ENCODE measurements around the gene C5AR2.
"Not testable (repeated sequence)": the region's sequence is repeated elsewhere in the genome, so short reads cannot be mapped to it uniquely, and the experiment has no call there.

Gene C5AR2

GRCh38 chr19:47387623-47388022 lies 55.6 kb downstream of the C5AR2 start:
- not testable (repeated sequence) for DNase-seq (ENCODE audit: low spot score)

DNA sequence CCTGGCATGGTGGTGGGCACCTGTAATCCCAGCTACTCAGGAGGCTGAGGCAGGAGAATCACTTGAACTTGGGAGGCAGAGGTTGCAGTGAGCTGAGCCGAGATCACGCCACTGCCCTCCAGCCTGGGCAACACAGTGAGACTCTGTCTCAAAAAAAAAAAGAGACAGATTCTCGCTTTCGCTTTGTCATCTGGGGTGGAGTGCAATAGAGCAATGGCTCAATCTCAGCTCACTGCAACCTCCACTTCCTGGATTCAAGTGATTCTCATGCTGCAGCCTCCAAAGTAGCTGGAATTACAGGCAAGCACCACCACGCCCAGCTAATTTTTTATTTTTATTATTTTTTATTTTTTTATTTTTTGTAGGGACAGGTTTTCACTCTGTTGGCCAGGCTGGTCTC lies 56.7 kb downstream of the C5AR2 start:
- not testable (repeated sequence) for DNase-seq (ENCODE audit: low spot score)

- no peak for DNase-seq (ENCODE audit: low spot score)
Observed at GRCh38 chr19:47389150-47389556, 57.2 kb downstream of the C5AR2 start.

DNA sequence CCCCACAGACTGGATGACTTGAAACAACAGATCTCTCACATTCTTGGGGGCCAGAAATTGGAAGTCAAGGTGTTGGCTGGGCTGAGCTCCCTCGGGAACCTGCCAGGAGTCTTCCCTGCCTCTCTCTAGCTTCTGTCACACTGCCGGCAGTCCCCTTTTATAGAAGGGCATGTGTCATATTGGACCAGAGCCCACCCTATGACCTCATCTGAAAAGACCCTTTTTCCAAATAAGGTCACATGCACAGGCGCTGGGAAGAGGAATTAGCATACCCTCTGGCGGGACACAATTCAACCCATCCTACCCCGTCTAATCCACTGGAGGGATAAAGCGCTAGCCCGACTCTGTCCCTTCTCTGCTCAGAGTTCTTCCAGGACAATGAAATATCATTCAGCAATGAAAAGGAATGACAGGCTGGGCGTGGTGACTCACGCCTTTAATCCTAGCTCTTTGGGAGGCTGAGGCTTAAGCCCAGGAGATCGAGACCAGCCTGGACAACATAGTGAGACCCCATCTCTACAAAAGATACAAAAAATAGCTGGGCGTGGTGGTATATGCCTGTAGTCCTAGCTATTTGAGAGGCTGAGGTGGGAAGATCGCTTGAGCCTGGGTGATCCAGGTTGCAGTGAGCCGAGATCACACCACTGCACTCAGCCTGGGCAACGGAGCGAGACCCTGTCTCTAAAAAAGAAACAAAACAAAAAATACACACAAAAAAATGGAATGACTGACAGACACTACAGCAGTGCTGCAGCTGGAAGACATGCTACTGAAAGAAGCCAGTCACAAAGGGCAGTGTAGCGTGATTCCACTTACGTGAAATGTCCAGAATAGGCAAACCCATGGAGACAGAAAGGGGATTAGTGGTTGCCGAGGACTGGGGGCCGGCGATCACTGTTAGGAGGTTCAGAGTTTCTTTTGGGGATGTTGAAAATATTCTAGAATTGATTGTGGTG lies 58.8 kb downstream of the C5AR2 start:
- DNase-seq (ENCODE audit: low spot score), result no peak

GRCh38 chr19:47391510-47392223 lies 59.7 kb downstream of the C5AR2 start:
- DNase-seq (ENCODE audit: low spot score), result peak; percentile 67
